NCI-H2029 (cell line): ENCODE measurements around the gene PRKAR2A.
"Not testable (repeated sequence)": the region's sequence is repeated elsewhere in the genome, so short reads cannot be mapped to it uniquely, and the experiment has no call there.

Source experiments
- DNase-seq: peaks from one replicate; lab custom pipeline; 2025; lab: John Stamatoyannopoulos, UW

The PRKAR2A gene

GRCh38 chr3:48727511-48727910 is 120.2 kb downstream of the PRKAR2A start:
- DNase-seq, result no peak

- not testable (repeated sequence) for DNase-seq
Observed at GRCh38 chr3:48725185-48725855, 122.4 kb downstream of the PRKAR2A start.

GRCh38 chr3:48723725-48724124 is 123.9 kb downstream of the PRKAR2A start:
- no peak for DNase-seq

GRCh38 chr3:48723293-48723692 is 124.4 kb downstream of the PRKAR2A start:
- not testable (repeated sequence) for DNase-seq

GRCh38 chr3:48716982-48717746 is 130.5 kb downstream of the PRKAR2A start, which contains the start of gene IP6K2:
IP6K2 (minus strand) TSS chr3:48717221; CDS start chr3:48695291, 21,930 bp downstream.
- DNase-seq, result peak; percentile 97

GRCh38 chr3:48716508-48716981 is 131.1 kb downstream of the PRKAR2A start:
- no peak for DNase-seq

- DNase-seq, result no peak
Observed at GRCh38 chr3:48715174-48715800, 132.4 kb downstream of the PRKAR2A start.

- no peak for DNase-seq
Observed at GRCh38 chr3:48711727-48712126, 135.9 kb downstream of the PRKAR2A start.

- no peak for DNase-seq
Observed at GRCh38 chr3:48709051-48709461, 138.6 kb downstream of the PRKAR2A start.

GRCh38 chr3:48708481-48708889 is 139.2 kb downstream of the PRKAR2A start:
- no peak for DNase-seq

- no peak for DNase-seq
Observed at GRCh38 chr3:48707157-48707556, 140.5 kb downstream of the PRKAR2A start.

- no peak for DNase-seq
Observed at GRCh38 chr3:48702320-48702920, 145.3 kb downstream of the PRKAR2A start.

GRCh38 chr3:48700731-48701405 is 146.8 kb downstream of the PRKAR2A start:
- DNase-seq, result no peak

- DNase-seq, result no peak
Observed at GRCh38 chr3:48698891-48699290, 148.8 kb downstream of the PRKAR2A start.

GRCh38 chr3:48697952-48698351 is 149.7 kb downstream of the PRKAR2A start:
- DNase-seq, result no peak

GRCh38 chr3:48696601-48697000 is 151.1 kb downstream of the PRKAR2A start:
- DNase-seq, result no peak
